WERI-Rb-1 (cell line): ENCODE results near the gene ZNF785.
"Not testable (repeated sequence)": the region's sequence is repeated elsewhere in the genome, so short reads cannot be mapped to it uniquely, and the experiment has no call there.

ENCODE experiments used
- DNase-seq: peaks from one replicate; pipeline ENCODE4 v3.0.0-alpha.2; 2020
- H3K27ac ChIP-seq: fragments of 250-450 bp; sonication (Bioruptor Pico); 2 replicates; pipeline ENCODE4 v1.5.1; 2020; ENCODE audit warnings: mild to moderate bottlenecking, moderate library complexity
- H3K27me3 ChIP-seq: fragments of 250-450 bp; sonication (Bioruptor Pico); 2 replicates; pipeline ENCODE4 v1.5.1; 2021; ENCODE audit warnings: mild to moderate bottlenecking, low read depth, moderate library complexity; ENCODE audit not compliant: insufficient read depth, severe bottlenecking
- H3K36me3 ChIP-seq: fragments of 250-450 bp; sonication (Bioruptor Pico); 2 replicates; pipeline ENCODE4 v1.5.1; 2020; ENCODE audit warnings: mild to moderate bottlenecking, moderate library complexity
- H3K4me3 ChIP-seq: 2 replicates; pipeline ENCODE4 v1.5.1; 2011; ENCODE audit warnings: low read depth, mild to moderate bottlenecking, control low read depth, low read length
- H3K9me3 ChIP-seq: fragments of 250-450 bp; sonication (Bioruptor Pico); 2 replicates; pipeline ENCODE4 v1.5.1; 2021; ENCODE audit warnings: mild to moderate bottlenecking, moderate library complexity; ENCODE audit not compliant: severe bottlenecking
- CTCF ChIP-seq: IDR thresholded peaks from 2 replicates; pipeline ENCODE4 v1.5.1; 2011; ENCODE audit warnings: low read depth, mild to moderate bottlenecking, control low read depth, inconsistent platforms, low read length

The ZNF785 gene

GRCh38 chr16:30543067-30543466, 42.4 kb downstream of the ZNF785 start:
- H3K9me3 ChIP-seq, result no peaks in the 10 kb centered on the region
- no peak for TF ChIP-seq CTCF
- no peak for DNase-seq
- H3K27me3 ChIP-seq, result no peaks in the 10 kb centered on the region
- no peak overlapping the region for H3K4me3 ChIP-seq
- no peaks in the 10 kb centered on the region for H3K36me3 ChIP-seq
- no peak overlapping the region for H3K27ac ChIP-seq

DNA sequence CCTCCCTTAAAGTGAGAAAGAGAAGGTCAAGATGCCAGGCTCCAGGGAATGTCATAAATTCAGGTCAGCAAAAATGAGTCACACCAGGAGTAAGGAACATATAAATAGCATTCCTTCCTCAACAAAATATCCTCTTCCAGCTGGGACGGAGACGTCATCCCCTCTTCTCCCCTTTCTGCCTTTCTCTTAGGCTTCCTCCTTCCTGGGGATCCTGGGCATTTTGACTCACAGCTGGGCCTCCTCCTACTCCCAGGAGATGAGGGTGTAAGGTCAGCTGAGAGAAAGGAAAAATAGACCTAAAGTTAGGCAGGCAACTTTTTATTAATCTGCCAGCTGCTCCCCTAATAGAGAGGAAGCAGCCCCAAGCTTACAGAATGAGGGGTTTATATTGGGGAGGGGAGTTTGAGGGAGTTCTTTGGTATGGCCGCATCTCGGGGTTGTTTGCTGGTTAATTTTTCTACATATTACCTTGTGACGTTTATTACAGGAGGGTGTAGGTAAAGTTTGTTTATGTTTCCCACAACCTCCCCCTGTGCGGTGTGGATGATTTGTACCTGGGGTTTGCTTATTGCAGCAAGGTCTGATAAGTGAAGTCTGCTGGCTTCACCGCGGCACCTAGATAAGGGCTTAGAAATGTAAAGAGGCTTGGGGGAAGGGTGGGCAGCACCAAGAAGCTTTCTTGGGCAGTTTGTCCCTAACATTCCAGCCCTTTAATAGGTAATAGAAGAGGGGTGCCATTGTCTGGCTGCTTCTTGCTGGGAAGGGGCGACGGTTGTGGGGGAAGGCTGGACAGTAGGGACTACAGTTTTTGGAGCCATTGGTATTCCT, 43.8 kb downstream of the ZNF785 start:
- TF ChIP-seq CTCF, result no peak
- H3K27me3 ChIP-seq, result no peaks in the 10 kb centered on the region
- H3K27ac ChIP-seq, result no peak overlapping the region
- H3K9me3 ChIP-seq, result no peaks in the 10 kb centered on the region
- no peaks in the 10 kb centered on the region for H3K36me3 ChIP-seq
- DNase-seq, result no peak
- H3K4me3 ChIP-seq, result no peak overlapping the region

- H3K27me3 ChIP-seq, H3K27ac ChIP-seq, H3K36me3 ChIP-seq, H3K9me3 ChIP-seq, DNase-seq, H3K4me3 ChIP-seq: not testable (repeated sequence)
These were observed 44.5 kb downstream of the ZNF785 start for GRCh38 chr16:30540916-30541464.

DNA sequence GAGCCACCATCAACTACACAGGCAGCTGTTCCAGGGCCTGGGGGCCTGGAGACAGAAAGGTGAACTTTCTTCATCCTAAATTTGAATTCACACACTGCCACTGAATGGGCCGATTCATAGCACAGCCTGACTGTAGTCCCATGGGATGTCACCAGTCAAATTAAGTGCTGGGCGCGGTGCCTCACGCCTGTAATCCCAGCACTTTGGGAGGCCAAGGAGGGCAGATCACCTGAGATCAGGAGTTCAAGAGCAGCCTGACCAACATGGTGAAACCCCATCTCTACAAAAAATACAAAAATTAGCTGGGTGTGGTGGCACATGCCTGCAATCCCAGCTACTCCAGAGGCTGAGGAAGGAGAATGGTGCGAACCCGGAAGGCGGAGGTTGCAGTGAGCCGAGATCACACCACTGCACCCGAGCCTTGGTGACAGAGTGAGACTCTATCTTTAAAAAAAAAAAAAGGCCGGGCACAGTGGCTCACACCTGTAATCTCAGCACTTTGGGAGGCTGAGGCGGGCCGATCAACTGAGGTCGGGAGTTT, 45.4 kb downstream of the ZNF785 start:
- not testable (repeated sequence) for H3K36me3 ChIP-seq, H3K27ac ChIP-seq, DNase-seq, H3K9me3 ChIP-seq, H3K27me3 ChIP-seq, H3K4me3 ChIP-seq

DNA sequence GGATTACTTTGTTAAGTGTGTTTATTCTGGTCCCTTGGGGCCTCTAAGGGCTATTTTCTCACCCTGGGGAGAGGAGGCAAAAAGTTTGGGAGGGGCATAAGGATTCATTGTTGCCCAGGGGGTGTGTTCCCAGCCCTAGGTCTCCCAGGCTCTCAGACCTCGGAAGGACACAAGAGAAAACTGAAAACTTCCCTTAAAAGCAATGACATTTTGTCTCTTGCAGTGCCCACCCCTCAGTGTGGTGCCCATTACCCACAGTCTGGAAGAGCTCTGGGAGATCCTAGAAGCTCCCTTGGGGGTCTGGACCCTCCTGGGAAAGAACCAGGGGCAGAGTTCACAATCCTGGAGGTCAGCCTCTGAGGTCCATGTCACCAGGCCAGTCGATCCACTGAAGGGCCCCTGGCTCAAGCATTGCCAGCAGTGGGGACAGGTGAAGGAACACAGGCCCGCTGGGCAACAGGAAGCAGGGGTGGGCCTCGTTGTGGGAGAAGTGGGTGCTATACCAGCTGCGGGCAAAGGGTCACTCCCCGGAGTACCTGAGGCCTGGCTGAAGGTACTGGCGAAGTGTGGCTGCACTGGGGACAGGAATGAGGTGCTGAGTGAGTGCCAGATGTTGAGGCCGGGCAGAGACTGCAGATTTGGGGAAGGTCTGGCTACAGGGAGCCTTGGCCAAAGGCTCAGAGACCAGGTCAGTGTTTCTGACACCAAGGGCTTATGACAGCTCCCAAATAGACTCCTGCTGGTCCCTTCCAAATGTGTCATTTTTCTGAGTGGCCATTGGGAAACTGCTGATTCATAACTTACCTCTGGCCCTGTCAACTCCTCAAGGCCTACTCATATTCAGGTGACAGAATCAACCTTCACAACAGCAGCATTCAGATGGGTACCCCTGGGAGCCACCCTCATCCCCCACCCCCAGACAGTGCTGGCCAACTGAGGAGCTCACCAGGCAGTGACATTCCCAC, 46.2 kb downstream of the ZNF785 start:
- H3K27ac ChIP-seq, result no peak overlapping the region
- no peaks in the 10 kb centered on the region for H3K9me3 ChIP-seq
- TF ChIP-seq CTCF, result no peak
- DNase-seq, result no peak
- no peaks in the 10 kb centered on the region for H3K27me3 ChIP-seq
- no peak overlapping the region for H3K4me3 ChIP-seq
- H3K36me3 ChIP-seq, result no peaks in the 10 kb centered on the region

DNA sequence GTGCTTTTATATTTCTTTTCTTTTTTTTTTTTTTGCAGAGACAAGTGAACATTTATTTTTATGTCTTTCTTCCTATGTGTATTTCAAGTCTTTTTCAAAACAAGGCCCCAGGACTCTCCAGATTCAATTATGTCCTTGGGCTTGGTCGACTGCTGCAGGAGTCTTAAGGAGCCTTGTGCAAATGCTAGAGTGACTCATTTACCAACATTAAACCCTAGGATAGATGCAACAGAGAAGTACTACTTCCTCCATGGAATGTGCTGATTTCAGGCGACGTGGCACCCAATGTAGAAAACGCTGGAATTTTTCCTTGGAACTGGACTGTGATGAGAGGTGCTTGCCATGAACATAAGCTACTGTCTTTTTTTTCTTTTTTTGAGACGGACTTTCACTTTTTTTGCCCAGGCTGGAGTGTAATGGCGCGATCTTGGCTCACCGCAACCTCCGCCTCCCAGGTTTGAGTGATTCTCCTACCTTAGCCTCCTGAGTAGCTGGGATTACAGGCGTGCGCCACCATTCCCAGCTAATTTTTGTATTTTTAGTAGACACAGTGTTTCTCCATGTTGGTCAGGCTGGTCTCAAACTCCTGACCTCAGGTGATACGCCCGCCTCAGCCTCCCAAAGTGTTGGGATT, 49.0 kb downstream of the ZNF785 start:
- peaks cover 12% of the 10 kb centered on the region for H3K36me3 ChIP-seq
- H3K9me3 ChIP-seq, H3K4me3 ChIP-seq, DNase-seq, H3K27me3 ChIP-seq, H3K27ac ChIP-seq: not testable (repeated sequence)
